HFFc6 (cell line): ENCODE data around the gene CCDC97. TPM values are rescaled to one million over a fixed set of nuclear protein-coding genes. Genes with fewer than 3 reads are reported as not detected.
"Not testable (repeated sequence)": the region's sequence is repeated elsewhere in the genome, so short reads cannot be mapped to it uniquely, and the experiment has no call there.

Experiments
- DNase-seq: peaks from one replicate; pipeline ENCODE4 v3.0.0-alpha.2; 2018
- H3K27ac Mint-ChIP-seq: 2 replicates; pipeline ENCODE4 v1.8.0; 2020; ENCODE audit warnings: mild to moderate bottlenecking, mixed read lengths
- H3K27me3 Mint-ChIP-seq: 2 replicates; pipeline ENCODE4 v1.8.0; 2021; ENCODE audit warnings: mild to moderate bottlenecking, moderate library complexity, mixed read lengths; ENCODE audit not compliant: insufficient read depth
- H3K36me3 Mint-ChIP-seq: 2 replicates; pipeline ENCODE4 v1.8.0; 2021; ENCODE audit warnings: low read depth, mixed read lengths
- H3K4me1 Mint-ChIP-seq: 2 replicates; pipeline ENCODE4 v1.8.0; 2020; ENCODE audit warnings: low read depth, mixed read lengths
- H3K4me3 Mint-ChIP-seq: 2 replicates; pipeline ENCODE4 v1.8.0; 2020; ENCODE audit warnings: mild to moderate bottlenecking, moderate library complexity, mixed read lengths
- H3K9me3 Mint-ChIP-seq: 2 replicates; pipeline ENCODE4 v1.8.0; 2020; ENCODE audit warnings: mild to moderate bottlenecking, mixed read lengths
- total RNA-seq, 6 experiments: library from RNA; stranded (reverse); fragmentation: NEBNext Ultra II Directional; extraction: Animal tissue kit (Norgen Biotek cat#: 25700); gene quantifications; 2 replicates in 1 of 6; 3 replicates in 5 of 6; pipeline ENCODE4 v1.2.3, GENCODE V29; 2021
- TF ChIP-seq, protein P1 (sequence below): fragments of 200-600 bp; sonication (generic); IDR thresholded peaks from 2 replicates; pipeline ENCODE4 v1.5.0; 2021; ENCODE audit warnings: antibody characterized with exemption, mild to moderate bottlenecking

The CCDC97 gene
- total RNA-seq, 6 experiments from 2014 or later, result 15.4 to 19.1 (median 16.8) TPM

DNA sequence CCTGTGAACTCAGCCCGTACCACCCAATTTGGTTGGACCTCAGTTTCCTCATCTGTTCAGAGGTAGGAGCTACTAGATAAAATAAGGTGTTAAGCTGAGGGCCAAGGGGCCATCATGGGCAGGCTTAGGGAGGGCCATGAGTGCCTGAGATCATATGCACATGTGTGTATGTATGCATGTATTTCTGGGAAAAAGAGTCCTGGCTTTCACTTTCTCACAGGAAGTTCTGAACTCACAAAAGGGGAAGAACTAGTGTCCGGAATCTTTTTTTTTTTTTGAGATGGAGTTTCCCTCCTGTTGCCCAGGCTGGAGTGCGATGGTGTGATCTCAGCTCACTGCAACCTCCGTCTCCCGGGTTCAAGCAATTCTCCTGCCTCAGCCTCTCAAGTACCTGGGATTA, 24.8 kb downstream of the CCDC97 start:
- TF ChIP-seq, protein P1, sequence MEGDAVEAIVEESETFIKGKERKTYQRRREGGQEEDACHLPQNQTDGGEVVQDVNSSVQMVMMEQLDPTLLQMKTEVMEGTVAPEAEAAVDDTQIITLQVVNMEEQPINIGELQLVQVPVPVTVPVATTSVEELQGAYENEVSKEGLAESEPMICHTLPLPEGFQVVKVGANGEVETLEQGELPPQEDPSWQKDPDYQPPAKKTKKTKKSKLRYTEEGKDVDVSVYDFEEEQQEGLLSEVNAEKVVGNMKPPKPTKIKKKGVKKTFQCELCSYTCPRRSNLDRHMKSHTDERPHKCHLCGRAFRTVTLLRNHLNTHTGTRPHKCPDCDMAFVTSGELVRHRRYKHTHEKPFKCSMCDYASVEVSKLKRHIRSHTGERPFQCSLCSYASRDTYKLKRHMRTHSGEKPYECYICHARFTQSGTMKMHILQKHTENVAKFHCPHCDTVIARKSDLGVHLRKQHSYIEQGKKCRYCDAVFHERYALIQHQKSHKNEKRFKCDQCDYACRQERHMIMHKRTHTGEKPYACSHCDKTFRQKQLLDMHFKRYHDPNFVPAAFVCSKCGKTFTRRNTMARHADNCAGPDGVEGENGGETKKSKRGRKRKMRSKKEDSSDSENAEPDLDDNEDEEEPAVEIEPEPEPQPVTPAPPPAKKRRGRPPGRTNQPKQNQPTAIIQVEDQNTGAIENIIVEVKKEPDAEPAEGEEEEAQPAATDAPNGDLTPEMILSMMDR, result no peak
- H3K9me3 Mint-ChIP-seq, result no peaks in the 10 kb centered on the region
- no peak overlapping the region for H3K27ac Mint-ChIP-seq
- peaks cover 33% of the 10 kb centered on the region for H3K36me3 Mint-ChIP-seq
- no peaks in the 10 kb centered on the region; the same call in 1 of the 2 replicates for H3K27me3 Mint-ChIP-seq
- DNase-seq, result no peak
- peaks cover 3% of the 10 kb centered on the region for H3K4me1 Mint-ChIP-seq
- H3K4me3 Mint-ChIP-seq, result no peak overlapping the region

GRCh38 chr19:41335467-41335866, 25.5 kb downstream of the CCDC97 start:
- Mint-ChIP-seq H3K4me3 (no peak overlapping the region), H3K36me3 (peaks cover 33% of the 10 kb centered on the region), H3K27me3 (no peaks in the 10 kb centered on the region; the same call in 1 of the 2 replicates), H3K4me1 (peaks cover 10% of the 10 kb centered on the region), H3K9me3 (no peaks in the 10 kb centered on the region), H3K27ac (no peak overlapping the region)
- no peak for DNase-seq
- TF ChIP-seq, protein P1, result no peak

DNA sequence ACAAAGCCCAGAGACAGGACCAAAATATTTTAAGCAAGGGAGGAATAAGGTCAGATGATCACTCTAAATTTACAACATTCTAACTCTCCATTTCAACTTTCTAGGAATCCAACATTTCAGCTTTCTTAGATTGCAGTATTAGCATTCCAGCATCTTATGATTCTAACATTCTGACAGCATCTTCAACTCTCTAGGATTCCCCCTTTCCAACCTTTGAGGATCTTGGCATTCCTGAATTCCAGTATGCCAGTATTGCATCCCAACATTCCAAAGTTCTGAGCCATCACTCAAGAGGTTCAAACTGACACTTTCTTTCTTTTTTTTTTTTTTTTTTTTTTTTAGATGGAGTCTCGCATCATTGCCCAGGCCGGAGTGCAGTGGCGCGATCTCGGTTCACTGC, 30.0 kb downstream of the CCDC97 start:
- H3K4me3 Mint-ChIP-seq, result no peak overlapping the region
- peaks cover 15% of the 10 kb centered on the region for H3K4me1 Mint-ChIP-seq
- TF ChIP-seq, protein P1, result no peak
- no peaks in the 10 kb centered on the region; the same call in 1 of the 2 replicates for H3K27me3 Mint-ChIP-seq
- peak; percentile 40 for DNase-seq
- no peaks in the 10 kb centered on the region for H3K9me3 Mint-ChIP-seq
- H3K27ac Mint-ChIP-seq, result no peak overlapping the region; the same call in 1 of the 2 replicates
- H3K36me3 Mint-ChIP-seq, result peaks cover 24% of the 10 kb centered on the region

DNA sequence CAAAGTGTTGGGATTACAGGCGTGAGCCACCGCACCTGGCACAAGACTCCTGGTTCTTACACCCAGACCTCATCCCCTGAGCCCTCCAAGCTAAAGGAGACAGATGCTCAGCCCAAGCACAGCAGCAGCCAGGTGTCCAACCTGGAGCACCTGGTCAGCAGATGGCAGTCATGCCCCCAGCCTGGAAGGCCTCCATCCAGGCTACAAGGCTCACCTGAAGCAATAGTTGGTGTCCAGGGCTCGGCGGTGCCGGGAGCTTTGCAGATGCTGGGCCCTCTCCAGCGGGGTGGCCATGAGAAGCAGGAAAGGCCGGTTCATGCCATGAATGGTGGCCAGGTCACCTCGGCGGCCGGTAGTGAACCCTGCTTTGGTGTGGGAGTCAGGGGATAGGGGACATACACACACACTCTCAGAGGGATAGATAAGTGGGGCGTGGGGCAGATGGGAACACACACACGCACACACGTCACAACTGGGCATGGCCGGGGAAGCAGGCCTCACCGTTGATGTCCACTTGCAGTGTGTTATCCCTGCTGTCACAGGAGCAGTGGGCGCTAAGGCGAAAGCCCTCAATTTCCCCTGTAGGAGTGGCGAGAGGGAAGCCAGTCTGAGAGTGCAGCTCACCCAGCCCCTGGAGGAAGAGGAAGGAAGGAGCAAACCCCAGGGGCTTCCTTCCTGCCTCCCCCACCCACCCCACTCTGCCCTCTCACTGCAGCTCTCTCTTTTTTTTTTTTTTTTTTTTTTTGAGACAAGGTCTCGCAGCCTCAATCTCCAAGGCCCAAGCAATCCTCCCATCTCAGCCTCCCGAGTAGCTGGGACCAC, 31.9 kb downstream of the CCDC97 start:
- no peaks in the 10 kb centered on the region; the same call in 1 of the 2 replicates for H3K27me3 Mint-ChIP-seq
- peaks cover 24% of the 10 kb centered on the region for H3K36me3 Mint-ChIP-seq
- peaks cover 15% of the 10 kb centered on the region for H3K4me1 Mint-ChIP-seq
- no peak overlapping the region for H3K4me3 Mint-ChIP-seq
- TF ChIP-seq, protein P1, result no peak
- DNase-seq, result no peak
- no peaks in the 10 kb centered on the region for H3K9me3 Mint-ChIP-seq
- H3K27ac Mint-ChIP-seq, result no peak overlapping the region

GRCh38 chr19:41344162-41344561, 34.2 kb downstream of the CCDC97 start:
- Mint-ChIP-seq H3K4me1 (peaks cover 19% of the 10 kb centered on the region), H3K9me3 (no peaks in the 10 kb centered on the region), H3K4me3 (no peak overlapping the region), H3K36me3 (peaks cover 22% of the 10 kb centered on the region), H3K27ac (no peak overlapping the region), H3K27me3 (no peaks in the 10 kb centered on the region)
- TF ChIP-seq, protein P1, result no peak
- DNase-seq, result no peak

GRCh38 chr19:41346916-41347315, 36.9 kb downstream of the CCDC97 start:
- H3K36me3 Mint-ChIP-seq, result peaks cover 13% of the 10 kb centered on the region

More at GRCh38 chr19:41346916-41347315, 36.9 kb downstream of the CCDC97 start:
- not testable (repeated sequence) for H3K27me3 Mint-ChIP-seq, H3K4me3 Mint-ChIP-seq, DNase-seq, H3K9me3 Mint-ChIP-seq, H3K27ac Mint-ChIP-seq
- H3K4me1 Mint-ChIP-seq, result peaks cover 24% of the 10 kb centered on the region
